GM18511 (cell line): ENCODE data around the gene TRIP13.
"Not testable (repeated sequence)": the region's sequence is repeated elsewhere in the genome, so short reads cannot be mapped to it uniquely, and the experiment has no call there.

Source experiments
- ATAC-seq: cut with Tn5 transposase; IDR thresholded peaks from one replicate; pipeline ENCODE4 v1.9.1; 2021; ENCODE audit warnings: mild to moderate bottlenecking, moderate library complexity; ENCODE audit not compliant: unreplicated experiment

Gene TRIP13

DNA sequence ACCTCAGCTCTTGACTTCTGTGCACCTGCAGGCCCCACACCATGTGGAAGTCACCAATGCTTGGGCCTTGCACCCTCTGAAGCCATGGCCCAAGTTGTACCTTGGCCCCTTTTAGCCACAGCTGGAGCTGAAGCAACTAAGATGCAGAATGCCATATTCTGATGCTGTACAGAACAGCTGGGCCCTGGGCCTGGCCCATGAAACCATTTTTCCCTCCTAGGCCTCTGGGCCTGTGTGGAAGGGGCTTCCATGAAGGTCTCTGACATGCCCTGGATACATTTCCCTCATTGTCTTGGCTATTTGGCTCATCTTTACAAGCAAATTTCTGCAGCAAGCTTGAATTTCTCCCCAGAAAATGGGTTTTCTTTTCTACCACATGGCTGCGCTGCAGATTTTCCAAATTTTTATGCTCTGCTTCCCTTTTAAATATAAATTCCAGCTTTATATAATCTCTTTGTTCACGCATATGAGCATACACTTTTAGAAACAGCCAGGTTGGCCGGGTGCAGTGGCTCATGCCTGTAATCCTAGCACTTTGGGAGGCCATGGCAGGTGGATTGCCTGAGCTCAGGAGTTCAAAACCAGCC is 41.8 kb downstream of the TRIP13 start:
- ATAC-seq: not testable (repeated sequence)

DNA sequence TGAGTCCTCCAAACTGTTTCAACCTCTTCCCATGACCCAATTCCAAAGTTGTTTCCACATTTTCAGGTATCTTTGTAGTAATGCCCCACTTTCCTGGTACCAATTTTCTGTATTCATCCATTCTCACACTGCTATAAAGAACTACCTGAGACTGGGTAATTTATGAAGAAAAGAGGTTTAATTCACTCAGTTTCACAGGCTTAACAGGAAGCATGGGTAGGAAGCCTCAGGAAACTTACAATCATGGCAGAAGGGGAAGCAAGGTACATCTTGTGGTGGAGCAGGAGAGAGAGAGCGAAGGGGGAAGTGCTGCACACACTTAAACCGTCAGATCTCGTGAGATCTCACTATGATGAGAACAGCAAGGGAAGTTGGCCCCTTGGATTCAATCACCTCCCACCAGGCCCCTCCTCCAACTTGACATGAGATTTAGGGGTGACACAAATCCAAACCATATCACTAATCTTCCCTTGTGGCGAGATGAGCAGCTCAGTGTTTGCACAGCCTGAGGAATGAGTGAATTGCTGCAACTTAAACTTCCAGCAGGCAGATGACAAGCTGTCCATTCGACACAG is 42.9 kb downstream of the TRIP13 start:
- ATAC-seq: no peak

DNA sequence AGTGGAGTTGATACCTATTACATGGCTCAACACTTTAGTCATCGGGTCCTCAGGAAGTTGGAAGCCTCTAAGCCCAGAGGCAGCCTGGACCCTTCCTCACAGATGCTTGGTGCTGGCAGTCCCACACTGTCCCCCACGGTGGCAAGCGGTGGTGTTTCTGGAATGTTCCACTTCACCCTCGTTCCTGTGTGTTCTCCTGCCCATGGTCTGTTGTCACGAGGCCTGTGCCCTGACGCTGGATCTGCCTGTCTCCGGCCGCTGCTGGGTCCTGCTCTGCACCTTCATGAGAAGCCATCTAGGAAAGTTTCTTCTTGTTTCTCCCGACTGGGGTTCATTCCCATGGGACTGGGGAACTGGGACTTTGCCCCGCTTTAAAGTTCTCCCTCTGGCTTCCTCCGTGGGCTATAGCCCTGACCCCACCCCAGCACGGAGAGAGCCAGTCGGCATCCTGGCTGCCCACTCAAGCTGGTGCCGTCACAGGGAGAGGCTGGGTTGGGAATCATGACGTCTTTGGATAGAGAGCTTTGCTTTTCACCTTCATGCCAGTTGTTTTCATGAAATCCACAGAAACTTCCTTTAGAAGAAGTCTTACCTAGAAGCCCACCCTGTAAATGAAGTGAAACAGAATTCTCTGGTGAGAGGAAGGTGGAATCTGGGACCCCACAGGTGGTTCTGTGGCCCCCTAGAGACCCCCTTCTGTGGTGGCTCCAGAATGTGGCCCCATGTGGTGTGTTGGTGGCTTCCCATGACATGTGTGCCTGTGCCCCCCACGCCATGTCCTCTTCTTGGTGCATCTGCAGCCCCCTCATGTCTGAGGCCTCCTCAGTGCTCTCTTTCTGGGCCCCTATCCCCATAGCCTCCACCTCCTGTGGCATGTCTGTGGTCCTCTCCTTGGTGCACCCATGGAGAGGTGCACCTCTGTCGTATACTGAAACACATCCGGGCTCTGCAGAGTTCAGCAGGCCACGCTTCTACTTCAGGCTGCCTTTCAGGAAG is 43.8 kb downstream of the TRIP13 start:
- ATAC-seq: no peak

DNA sequence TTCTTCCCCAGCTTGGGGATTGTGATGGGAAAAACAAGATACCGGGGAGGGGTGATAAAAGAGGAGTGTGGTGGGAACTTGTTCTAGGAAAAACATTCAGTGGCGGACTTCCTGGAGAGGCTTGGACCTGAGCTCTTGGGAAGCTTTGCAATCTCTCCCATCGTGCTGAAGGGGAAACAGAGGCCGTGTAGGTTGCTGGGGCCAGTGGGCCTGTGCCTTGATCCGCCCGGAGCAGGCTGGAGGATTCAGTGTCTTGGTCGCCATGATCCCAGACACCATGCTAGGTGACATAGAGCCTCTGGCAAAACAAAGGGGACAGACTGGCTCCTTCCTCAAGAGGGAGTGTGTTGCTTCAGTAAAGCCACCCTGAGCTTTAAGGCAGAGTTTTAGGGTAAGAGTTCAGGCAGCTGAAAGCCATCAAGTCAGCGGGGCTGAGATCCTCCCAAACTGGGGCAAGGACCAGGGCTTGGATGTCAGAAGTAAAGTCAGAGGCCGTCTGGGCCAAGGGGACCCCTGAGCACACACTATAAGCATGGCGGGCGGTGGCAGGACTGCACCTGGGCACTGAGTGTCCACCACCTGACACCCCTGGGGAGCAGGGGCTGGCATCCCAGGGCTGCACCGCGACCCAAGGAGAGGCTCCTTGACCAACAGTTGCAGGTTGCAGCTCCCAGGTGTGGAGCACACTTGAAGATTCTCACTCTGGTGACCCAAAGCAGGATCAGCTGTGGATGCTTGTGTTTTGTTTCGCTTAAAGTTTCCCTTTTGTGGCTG is 44.7 kb downstream of the TRIP13 start:
- ATAC-seq: no peak

DNA sequence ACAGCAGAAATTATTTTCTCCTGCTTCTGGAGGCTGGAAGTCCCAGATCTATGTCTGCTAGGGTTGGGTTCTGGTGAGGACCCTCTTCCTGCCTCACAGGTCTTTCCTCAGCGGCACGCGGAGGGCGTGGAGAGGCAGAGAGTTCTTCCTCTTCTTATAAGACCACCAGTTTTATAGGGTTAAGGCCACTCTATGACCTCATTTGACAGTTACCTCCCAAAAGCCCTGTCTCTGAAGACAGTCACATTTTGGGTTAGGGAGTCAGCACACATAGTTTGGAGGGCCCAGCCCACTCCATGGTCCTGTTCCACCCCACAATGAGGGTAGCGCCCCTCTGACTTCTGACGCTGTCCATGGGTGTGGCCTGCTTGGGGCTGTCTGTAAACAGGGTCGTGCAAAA is 46.7 kb downstream of the TRIP13 start:
- ATAC-seq: no peak

DNA sequence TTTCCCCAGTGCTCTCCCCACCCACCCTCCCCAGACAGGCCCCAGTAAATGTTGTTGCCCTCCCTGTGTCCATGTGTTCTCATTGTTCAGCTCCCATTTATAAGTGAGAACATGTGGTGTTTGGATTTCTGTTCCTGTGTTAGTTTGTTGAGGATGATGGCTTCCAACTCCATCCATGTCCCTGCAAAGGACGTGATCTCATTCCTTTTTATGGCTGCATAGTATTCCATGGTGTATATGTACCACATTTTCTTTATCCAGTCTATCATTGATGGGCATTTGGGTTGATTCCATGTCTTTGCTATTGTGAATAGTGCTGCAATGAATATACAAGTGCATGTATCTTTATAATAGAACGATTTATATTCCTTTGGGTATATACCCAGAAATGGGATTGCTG is 48.1 kb downstream of the TRIP13 start:
- ATAC-seq: not testable (repeated sequence)

DNA sequence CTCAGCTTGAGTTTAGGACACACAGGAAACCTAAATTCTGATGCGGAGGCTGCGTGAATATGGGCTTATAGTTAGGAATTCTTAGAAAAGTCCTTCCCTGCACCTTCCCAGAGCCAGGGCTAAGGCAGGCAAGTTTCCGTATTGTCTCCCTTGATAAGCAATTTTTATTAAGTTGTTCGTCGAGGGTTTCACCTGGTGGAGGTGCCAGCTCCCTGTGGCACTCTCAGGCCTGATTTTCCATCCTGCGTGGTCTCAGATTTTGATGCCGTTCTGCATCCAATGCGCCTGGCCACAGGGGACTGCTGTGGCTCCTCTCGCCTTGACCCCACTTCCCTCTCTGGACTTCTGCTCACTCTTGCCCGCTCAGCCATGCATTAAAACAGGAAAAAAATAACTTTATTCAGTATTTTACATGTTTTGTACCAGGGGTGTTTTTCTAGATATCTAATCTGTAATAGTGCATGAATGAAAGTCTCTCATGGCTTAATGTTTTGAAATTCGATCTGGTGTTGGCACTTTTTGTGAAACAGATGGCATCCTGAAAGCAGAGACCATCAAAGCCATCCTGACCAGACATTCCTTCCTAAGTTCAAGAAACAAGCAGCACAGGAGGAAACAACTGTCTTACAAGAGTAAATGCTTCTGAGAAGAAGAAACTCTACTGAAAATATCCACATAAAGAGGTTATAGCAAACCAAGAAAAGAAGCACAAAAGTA is 50.7 kb downstream of the TRIP13 start:
- no peak for ATAC-seq

DNA sequence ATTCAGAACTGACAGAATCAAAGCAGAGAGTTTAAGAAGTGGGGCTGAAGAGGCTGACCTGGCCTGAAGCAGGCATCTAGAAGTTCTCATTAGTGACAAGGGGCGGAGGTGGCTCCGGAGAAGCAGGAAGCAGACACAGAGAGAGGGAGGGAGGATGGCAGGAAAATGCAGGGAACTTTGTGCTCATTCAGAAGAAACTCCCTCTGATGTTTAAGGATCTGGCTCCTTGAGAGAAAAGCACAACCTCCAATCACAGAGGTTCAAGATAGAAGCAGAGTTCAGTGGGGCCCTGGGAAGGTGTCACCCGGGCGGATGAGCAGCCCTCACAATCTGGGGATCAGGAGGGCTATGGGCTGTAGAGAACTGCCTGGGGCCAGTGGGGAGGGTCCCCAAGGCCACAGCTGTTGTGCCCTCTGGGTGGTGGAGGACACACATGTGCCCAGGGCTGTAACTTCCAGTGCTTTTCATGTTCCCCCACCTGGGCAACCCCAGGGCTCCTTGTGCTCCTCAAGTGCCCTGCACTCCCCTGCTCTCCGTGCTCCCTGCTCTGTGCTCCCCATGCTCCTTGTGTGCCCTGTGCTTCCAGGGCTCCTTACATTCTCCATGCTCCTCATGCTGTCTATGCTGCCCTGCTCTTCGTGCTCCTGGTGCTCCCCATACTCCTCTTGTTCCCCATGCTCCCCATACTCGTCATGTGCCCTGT is 51.4 kb downstream of the TRIP13 start:
- ATAC-seq: no peak

DNA sequence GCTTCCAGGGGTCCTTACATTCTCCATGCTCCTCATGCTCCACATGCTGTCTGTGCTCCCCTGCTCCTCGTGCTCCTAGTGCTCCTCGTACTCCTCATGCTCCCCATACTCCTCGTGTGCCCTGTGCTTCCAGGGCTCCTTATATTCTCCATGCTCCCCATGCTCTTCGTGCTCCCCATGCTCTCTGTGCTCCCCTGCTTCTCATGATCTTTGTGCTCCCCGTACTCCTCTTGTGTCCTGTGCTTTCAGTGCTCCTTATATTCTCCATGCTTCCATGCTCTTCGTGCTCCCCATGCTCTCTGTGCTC is 51.9 kb downstream of the TRIP13 start:
- ATAC-seq: no peak

DNA sequence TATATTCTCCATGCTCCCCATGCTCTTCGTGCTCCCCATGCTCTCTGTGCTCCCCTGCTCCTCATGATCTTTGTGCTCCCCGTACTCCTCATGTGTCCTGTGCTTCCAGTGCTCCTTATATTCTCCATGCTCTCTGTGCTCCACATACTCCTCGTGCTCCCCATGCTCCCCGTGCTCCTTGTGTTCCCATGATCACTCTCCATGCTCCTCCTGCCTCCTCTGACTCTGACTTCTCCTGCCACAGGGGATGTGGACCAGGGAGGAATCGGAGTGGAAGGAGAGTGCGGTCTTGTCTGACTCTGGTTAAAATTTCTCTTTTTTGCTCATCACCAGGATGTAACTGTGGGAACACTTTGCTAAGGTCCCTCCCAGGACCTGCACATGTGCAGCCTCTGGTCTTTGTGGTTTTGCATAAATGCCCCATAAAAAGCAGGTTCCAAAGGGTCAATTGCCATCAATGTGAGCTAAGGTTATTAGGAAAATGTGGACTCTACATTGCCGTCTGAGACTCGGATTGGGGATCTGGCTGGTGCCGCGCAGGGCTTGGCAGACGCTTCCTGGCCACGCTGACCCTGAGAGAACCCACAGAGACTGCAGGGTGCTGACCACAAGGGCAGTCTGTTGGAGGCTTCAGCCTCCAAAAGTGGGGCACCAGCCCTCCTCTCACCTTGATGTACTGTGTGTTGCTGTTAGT is 52.5 kb downstream of the TRIP13 start:
- no peak for ATAC-seq

DNA sequence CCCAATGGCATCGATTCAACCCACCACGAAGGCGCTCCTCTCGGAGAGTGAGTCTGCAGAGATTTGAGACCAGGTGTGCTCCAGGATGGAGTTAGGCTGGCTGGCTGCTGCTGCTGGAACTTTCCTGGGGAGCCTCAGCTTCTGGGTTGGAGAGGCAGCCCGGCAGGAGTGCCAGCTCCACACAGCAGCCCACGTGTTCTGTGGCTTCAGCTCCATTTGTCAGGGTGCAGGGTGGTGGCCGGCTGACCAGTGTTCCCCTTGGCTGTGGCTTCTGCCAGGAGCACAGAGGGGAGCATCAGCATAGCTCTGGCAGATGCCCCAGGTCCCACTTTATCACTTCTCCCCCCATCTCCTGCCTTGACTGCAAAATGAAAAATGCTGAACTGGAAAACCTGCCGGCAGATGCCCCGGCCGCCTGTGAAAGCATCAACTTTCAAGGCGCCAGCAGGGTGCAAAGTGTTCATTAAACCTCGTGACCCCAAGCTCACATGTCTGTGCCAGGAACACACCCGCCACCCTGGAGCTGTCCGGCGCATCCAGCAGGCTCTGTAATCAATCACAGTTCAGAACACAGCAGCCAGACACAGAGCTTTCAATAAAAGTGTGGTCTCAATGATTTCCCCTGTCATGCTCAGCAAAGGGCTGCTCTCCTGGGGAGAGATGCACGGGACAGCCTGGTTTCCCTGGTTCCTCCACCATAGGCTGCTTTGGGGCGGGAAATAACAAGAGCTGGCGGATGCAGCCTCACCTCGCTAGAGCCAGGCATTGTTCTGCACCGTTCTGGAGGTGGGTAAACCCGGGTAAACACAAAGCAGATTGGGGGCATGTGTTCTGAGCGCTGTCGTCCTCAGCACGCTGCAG is 53.2 kb downstream of the TRIP13 start:
- ATAC-seq: no peak

DNA sequence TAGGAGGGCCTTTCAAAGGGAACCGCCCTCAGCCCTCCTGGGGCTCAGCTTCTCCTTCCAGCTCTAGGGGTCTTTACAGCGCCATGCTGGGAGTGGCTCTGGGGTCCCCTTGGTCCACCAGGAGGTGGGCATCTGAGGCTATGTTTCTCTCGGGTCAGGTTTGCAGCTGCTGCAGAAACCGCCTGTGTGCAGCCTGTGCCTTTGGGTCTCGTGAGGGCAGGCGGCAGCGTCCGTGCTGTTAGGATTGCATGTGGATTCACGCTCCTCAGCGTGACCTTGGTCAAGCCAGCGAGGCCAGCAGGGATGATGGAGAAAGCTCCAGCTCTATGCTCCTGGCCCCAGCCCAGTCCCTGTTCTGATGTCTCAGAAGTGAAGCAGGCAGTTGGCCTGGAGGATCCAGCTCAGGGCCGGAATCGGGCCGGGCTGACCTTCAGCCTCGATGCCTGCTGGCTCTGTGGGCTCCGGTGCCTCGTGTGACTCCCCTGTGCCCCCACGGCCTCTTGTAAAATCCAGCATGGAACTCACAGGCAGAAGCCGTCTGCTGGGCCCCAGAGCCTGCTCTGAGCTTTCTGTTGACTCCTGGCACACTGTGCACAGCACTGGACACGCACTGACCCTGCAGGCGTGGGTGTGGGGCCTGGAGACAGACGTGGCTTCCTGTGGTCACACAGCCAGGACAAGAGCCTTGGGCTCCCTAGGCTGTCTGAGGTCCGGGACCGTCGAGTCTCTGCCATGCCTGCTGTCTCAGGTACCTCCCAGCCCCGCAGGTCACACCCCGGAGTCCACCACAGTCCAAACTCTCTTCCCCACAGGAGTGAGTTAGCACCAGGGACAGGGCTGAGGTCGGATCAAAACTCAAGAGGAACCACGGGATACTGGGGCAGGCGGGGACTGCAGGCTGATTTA is 54.3 kb downstream of the TRIP13 start:
- ATAC-seq: no peak

DNA sequence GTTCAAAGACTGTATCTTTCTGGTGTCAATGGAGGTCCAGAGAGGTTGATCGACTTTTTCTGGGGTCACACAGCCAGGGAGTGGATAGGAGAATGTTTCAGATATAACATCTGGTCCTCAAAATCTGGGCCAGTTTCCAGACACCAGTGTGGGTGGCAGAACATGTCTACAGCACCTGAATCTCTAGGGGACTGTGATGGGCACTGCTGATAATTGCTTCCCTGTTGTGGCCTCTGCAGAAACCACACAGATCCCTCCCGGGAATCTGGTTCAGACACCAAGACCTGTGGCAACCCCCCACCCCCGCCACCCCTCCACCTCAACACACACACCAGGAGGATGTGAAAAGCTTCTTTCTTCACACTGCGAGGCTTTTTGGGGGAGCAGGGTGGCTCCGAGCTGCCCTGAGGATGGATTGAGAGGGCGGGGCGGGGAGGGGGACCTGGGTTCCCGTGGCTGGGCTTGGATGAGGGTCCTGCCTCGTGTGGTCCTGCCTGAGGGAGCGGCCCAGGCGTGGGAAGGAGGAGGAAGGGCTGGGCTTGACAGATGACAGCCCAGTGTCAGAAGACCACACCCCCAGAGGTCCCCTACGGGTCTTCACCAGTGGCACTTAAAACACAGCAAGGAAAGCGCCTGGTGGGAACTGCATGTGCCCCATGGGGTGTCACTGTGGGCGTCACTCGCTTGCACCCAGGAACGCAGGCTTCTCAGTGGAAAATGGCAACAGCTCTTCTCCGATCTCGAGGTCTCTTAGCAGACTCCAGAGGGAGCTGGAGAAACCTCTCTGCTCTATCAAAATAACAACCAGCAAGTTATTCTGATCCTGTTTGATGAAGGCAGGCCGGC is 55.2 kb downstream of the TRIP13 start:
- no peak for ATAC-seq

DNA sequence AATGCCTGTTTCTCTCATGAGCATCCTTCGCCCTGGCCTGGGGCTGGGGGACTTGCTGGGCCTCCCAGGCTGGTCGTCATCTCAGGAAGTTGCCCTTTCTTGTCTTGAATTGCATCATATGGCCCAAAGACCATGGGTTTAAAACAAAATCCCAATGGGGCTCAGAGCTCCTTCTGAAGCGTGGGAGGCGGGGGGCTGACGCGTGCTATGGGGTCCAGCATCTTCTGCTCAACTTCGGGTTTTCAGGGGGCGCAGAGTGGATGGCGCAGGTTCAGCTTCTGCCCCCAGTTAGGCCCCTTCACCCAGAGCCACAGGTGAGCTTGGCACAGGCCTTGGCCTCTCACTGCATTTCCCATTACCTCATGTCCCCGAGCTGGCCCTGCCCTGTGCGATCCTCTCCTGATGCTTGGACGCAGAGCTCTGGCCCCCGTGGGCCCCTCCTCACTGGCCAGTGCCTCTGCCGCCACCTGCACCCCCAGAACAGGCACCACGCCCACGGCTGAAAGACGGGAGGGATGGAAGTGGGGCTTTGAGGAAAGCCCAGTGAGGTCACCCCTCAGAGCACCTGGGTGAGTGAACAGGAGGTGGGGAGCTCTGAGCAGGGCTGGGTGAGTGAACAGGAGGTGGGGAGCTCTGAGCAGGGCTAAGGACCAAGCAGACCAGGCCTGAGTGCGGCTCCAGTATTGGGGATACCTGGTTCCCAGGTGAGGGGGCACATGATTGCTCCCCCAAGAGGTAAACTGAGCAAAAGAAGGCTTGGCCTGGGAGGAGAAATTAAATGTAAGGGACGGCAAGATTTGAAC is 56.0 kb downstream of the TRIP13 start:
- no peak for ATAC-seq

DNA sequence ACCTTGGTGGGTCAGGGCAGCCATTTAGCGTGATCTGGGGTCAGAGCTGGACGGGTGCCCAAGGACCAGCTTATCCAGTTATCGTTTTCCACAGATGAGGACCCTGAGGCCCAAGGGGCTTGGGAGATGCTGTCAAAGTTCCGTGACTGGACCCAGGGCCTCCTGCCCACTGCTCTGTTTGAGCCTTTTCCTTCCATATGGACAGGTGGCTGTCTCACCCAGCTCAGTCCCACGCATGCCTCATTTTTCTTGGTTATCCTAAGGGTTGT is 56.5 kb downstream of the TRIP13 start:
- ATAC-seq: no peak
